ENCODE results near the gene CDCA7. TPM values are rescaled to one million over a fixed set of nuclear protein-coding genes. Genes with fewer than 3 reads are reported as not detected.

The CDCA7 gene
- polyA plus RNA-seq, 1 donor from 2014 or later: 0.27 TPM

- H3F3A ChIP-seq (ENCODE audit: insufficient read depth, low read length, poor library complexity, severe bottlenecking): no peaks in the 10 kb centered on the region
- TF ChIP-seq SMC3 (conservative IDR thresholded peaks at IDR 0.05; ENCODE audit: poor library complexity) (no peak), REST (IDR thresholded peaks at IDR 0.05; ENCODE audit: borderline replicate concordance) (no peak), CTCF (IDR thresholded peaks at IDR 0.05; ENCODE audit: poor library complexity, severe bottlenecking) (no peak), RAD21 (conservative IDR thresholded peaks at IDR 0.05) (no peak), EP300 (conservative IDR thresholded peaks at IDR 0.05; ENCODE audit: poor library complexity, severe bottlenecking) (no peak), POLR2AphosphoS5 (IDR thresholded peaks at IDR 0.05) (no peak)
- no peak overlapping the region for H3K4me3 ChIP-seq (ENCODE audit: low read length)
- no peak overlapping the region for H3K9ac ChIP-seq (ENCODE audit: low read length)
- no peaks in the 10 kb centered on the region for H4K20me1 ChIP-seq (ENCODE audit: insufficient read depth)
- no peaks in the 10 kb centered on the region for H3K36me3 ChIP-seq (ENCODE audit: insufficient read depth, low read length)
- H2AFZ ChIP-seq (ENCODE audit: low read depth, low read length): no peak overlapping the region
- no peaks in the 10 kb centered on the region for H3K27me3 ChIP-seq (ENCODE audit: insufficient read depth, low read depth, low read length)
- no peaks in the 10 kb centered on the region for H3K9me2 ChIP-seq (ENCODE audit: insufficient read depth, low read length)
- H3K4me2 ChIP-seq (ENCODE audit: low read length): no peak overlapping the region
- no peak overlapping the region for H3K27ac ChIP-seq (ENCODE audit: low read length)
- H3K9me3 ChIP-seq (ENCODE audit: low read length): no peaks in the 10 kb centered on the region
- H3K79me2 ChIP-seq (replicated peaks; ENCODE audit: insufficient read depth, low read length): no peaks in the 10 kb centered on the region
These were observed 42.6 kb upstream of the CDCA7 start for GRCh38 chr2:173311844-173312606.

- H3K27me3 ChIP-seq (ENCODE audit: insufficient read depth, low read depth, low read length): no peaks in the 10 kb centered on the region
- TF ChIP-seq REST (IDR thresholded peaks at IDR 0.05; ENCODE audit: borderline replicate concordance) (no peak), EZH2 (IDR thresholded peaks at IDR 0.05; ENCODE audit: borderline replicate concordance, insufficient read depth, low read length, poor library complexity, severe bottlenecking) (no peak), TAF1 (IDR thresholded peaks at IDR 0.05; ENCODE audit: low read depth) (no peak), CTCF (IDR thresholded peaks at IDR 0.05; ENCODE audit: poor library complexity, severe bottlenecking) (no peak), RAD21 (conservative IDR thresholded peaks at IDR 0.05) (no peak)
- no peak overlapping the region for H3K27ac ChIP-seq (ENCODE audit: low read length)
- no peak overlapping the region for H3K4me3 ChIP-seq (ENCODE audit: low read length)
- no peaks in the 10 kb centered on the region for H3K36me3 ChIP-seq (ENCODE audit: insufficient read depth, low read length)
- H3K79me2 ChIP-seq (replicated peaks; ENCODE audit: insufficient read depth, low read length): no peaks in the 10 kb centered on the region
- H3F3A ChIP-seq (ENCODE audit: insufficient read depth, low read length, poor library complexity, severe bottlenecking): no peaks in the 10 kb centered on the region
- no peaks in the 10 kb centered on the region for H3K9me2 ChIP-seq (ENCODE audit: insufficient read depth, low read length)
- H3K4me2 ChIP-seq (ENCODE audit: low read length): no peak overlapping the region
- H3K9ac ChIP-seq (ENCODE audit: low read length): no peak overlapping the region
- H3K9me3 ChIP-seq (ENCODE audit: low read length): no peaks in the 10 kb centered on the region
- no peaks in the 10 kb centered on the region for H4K20me1 ChIP-seq (ENCODE audit: insufficient read depth)
- no peak overlapping the region for H2AFZ ChIP-seq (ENCODE audit: low read depth, low read length)
These were observed 31.3 kb upstream of the CDCA7 start for GRCh38 chr2:173323371-173323770.
